Measurements from ENCODE around the gene STS. TPM values are rescaled to one million over a fixed set of nuclear protein-coding genes. Genes with fewer than 3 reads are reported as not detected.

Gene STS
- total RNA-seq, 5 donors from 2014 or later (not counting 1 experiment from before 2014, with no cell fraction given) = 0.70 to 1.3 (median 0.85) TPM

DNA sequence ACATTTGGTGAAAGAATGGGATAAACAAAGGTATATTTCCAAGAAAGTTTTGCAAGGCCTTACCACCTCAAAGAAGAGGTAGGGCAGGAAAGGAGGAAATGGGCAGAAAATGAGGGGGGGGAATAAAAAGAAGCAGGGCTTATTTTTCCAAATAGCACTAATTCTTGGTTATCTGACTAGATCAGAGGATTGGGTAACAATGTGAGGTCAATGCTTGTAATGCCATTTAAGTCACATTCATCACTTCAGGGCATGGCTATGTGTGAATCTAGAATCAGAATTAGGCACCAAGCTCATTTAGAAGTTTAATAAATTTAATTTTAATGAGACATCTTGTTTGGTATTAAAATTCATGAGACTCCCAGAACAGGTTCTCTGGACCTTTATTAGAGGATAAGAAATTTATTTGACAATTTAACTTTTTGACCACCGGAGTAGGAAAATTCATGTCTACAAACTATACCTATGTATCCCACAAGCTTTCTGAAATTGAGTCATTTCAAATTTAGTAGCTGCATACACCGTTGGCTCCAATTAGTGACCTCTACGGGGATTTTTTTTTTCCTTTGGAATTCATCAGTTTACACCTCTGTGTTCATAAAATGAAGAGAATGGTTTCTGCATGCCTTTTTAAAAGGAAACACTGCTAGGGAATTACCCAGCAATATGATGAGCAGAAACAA, 1.4 kb upstream of the STS start:
- no peak overlapping the region for H3K27ac ChIP-seq (ENCODE audit: low read length)

GRCh38 chrX:7146703-7147412, 654 bp upstream of the STS start:
- ATAC-seq (replicated peaks in 1 of 4) = peak in 1 of 4 experiments; percentile 3
- Mint-ChIP-seq H3K4me1 (peaks cover 17 to 51% (median 31%) of the 10 kb centered on the region in 3 donors), H3K9me3 (no peaks in the 10 kb centered on the region), H3K27ac (peak overlapping the region; percentile 73 to 92), H3K36me3 (no peaks in the 10 kb centered on the region), H3K4me3 (peak overlapping the region; percentile 81 to 86 (median 83)), H3K27me3 (no peaks in the 10 kb centered on the region)
- POLR2A ChIA-PET = interaction anchor here (0.6 to 0.7 kb wide), 2 partner anchors 8 to 62 kb away, joined by 4 to 10 read pairs; no protein-coding TSS in a partner anchor
- Histone ChIP-seq H3K4me3 (ENCODE audit: control insufficient read depth in 1 of 2, extremely low read depth in 1 of 2, low read length in 1 of 2) (peak overlapping the region; percentile 64 to 100), H3K27ac (ENCODE audit: low read length) (peak overlapping the region; percentile 38), H3K27me3 (replicated peaks in 1 of 2; ENCODE audit: control insufficient read depth in 2 of 2, extremely low read depth in 1 of 2, insufficient read depth in 2 of 2, low read length in 1 of 2) (no peaks in the 10 kb centered on the region), H3K36me3 (ENCODE audit: control insufficient read depth in 2 of 2, extremely low read depth in 1 of 2, insufficient read depth in 1 of 2, low read length in 1 of 2) (no peaks in the 10 kb centered on the region), H3K4me1 (ENCODE audit: control insufficient read depth in 1 of 2, extremely low read depth in 1 of 2, insufficient read depth in 2 of 2, low read length in 2 of 2) (peaks cover 7 to 11% of the 10 kb centered on the region in 2 experiments), H3K9me3 (no peaks in the 10 kb centered on the region)
- 21% methylated on average over 6 of the region's 13 CpGs for WGBS (ENCODE audit: insufficient coverage)
- peak in 4 of 35 experiments; percentile 0 to 9 (median 3) for DNase-seq
- CTCF ChIA-PET = interaction anchor here in 1 of 2 donors (0.6 kb wide), 1 partner anchor 16 kb away, joined by 9 read pairs; no protein-coding TSS in a partner anchor

More for the DNA sequence above, 1.4 kb upstream of the STS start:
- Mint-ChIP-seq H3K27ac (peak overlapping the region in 1 of 2 donors; percentile 50), H3K4me1 (peaks cover 20 to 54% (median 31%) of the 10 kb centered on the region in 3 donors), H3K9me3 (no peaks in the 10 kb centered on the region), H3K4me3 (peak overlapping the region; percentile 7 to 86 (median 83)), H3K27me3 (no peaks in the 10 kb centered on the region), H3K36me3 (no peaks in the 10 kb centered on the region)
- ATAC-seq (replicated peaks in 1 of 4) = no peak
- DNase-seq = no peak
- no peaks in the 10 kb centered on the region for H3K9me3 ChIP-seq
- peaks cover 7 to 11% of the 10 kb centered on the region in 2 experiments for H3K4me1 ChIP-seq (ENCODE audit: control insufficient read depth in 1 of 2, extremely low read depth in 1 of 2, insufficient read depth in 2 of 2, low read length in 2 of 2)
- CTCF ChIA-PET = interaction anchor here in 1 of 2 donors (0.6 kb wide), 1 partner anchor 17 kb away, joined by 9 read pairs; no protein-coding TSS in a partner anchor
- no peak overlapping the region for H3K4me3 ChIP-seq (ENCODE audit: control insufficient read depth in 1 of 2, extremely low read depth in 1 of 2, low read length in 1 of 2)
- no peaks in the 10 kb centered on the region for H3K27me3 ChIP-seq (replicated peaks in 1 of 2; ENCODE audit: control insufficient read depth in 2 of 2, extremely low read depth in 1 of 2, insufficient read depth in 2 of 2, low read length in 1 of 2)
- H3K36me3 ChIP-seq (ENCODE audit: control insufficient read depth in 2 of 2, extremely low read depth in 1 of 2, insufficient read depth in 1 of 2, low read length in 1 of 2) = no peaks in the 10 kb centered on the region
- no CpG with 5 or more reads among the region's 3 CpGs for WGBS (ENCODE audit: insufficient coverage)
- POLR2A ChIA-PET = interaction anchor here (0.6 to 0.7 kb wide), 2 partner anchors 9 to 62 kb away, joined by 4 to 10 read pairs; no protein-coding TSS in a partner anchor

GRCh38 chrX:7147978-7148854, 704 bp downstream of the STS start, which contains the start of gene PUDP:
TSS of gene PUDP (minus strand) at chrX:7148153. CDS start at chrX:7148113, 40 bp downstream.
- H3K9me3 ChIP-seq = no peaks in the 10 kb centered on the region
- Mint-ChIP-seq H3K27me3 (no peaks in the 10 kb centered on the region), H3K36me3 (no peaks in the 10 kb centered on the region), H3K4me3 (peak within 1 kb of the TSS; percentile 86 to 91 (median 86)), H3K27ac (peak within 1 kb of the TSS; percentile 82 to 93), H3K4me1 (peaks cover 14 to 45% (median 31%) of the 10 kb centered on the region in 3 donors), H3K9me3 (no peaks in the 10 kb centered on the region)
- ATAC-seq (replicated peaks in 1 of 4) (peak; percentile 85 to 91 (median 86)), DNase-seq (peak; percentile 72 to 93 (median 84))
- no peaks in the 10 kb centered on the region for H3K36me3 ChIP-seq (ENCODE audit: control insufficient read depth in 2 of 2, extremely low read depth in 1 of 2, insufficient read depth in 1 of 2, low read length in 1 of 2)
- under 1% methylated on average over 55 of the region's 76 CpGs for WGBS (ENCODE audit: insufficient coverage)
- no peaks in the 10 kb centered on the region for H3K27me3 ChIP-seq (replicated peaks in 1 of 2; ENCODE audit: control insufficient read depth in 2 of 2, extremely low read depth in 1 of 2, insufficient read depth in 2 of 2, low read length in 1 of 2)
- H3K4me1 ChIP-seq (ENCODE audit: control insufficient read depth in 1 of 2, extremely low read depth in 1 of 2, insufficient read depth in 2 of 2, low read length in 2 of 2) = peaks cover 7 to 11% of the 10 kb centered on the region in 2 experiments
- CTCF ChIA-PET = no interaction called here
- peak within 1 kb of the TSS; percentile 87 to 100 for H3K4me3 ChIP-seq (ENCODE audit: control insufficient read depth in 1 of 2, extremely low read depth in 1 of 2, low read length in 1 of 2)
- POLR2A ChIA-PET = interaction anchor here (0.6 to 0.7 kb wide), 2 partner anchors 45 to 59 kb away, joined by 3 read pairs; no protein-coding TSS in a partner anchor
- H3K27ac ChIP-seq (ENCODE audit: low read length) = peak within 1 kb of the TSS; percentile 76

DNA sequence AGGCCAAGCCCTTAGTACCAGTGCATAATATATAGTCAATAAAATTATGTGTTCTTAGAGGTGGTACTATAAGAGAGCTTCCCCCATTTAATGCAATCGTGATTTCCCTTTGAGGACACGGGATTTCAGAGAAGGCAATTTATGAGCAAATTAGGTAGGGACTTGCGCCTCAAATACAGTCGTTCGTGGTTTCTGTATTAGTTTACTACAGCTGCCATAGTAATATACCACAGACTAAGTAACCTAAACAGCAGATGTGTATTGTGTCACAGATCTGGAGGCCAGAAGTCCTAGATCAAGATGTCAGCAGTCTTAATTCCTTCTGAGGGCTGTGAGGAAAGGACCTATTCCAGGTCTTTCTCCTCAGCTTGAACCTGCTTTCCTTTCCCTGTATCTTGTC, 1.9 kb downstream of the STS start:
- no peak overlapping the region for H3K27ac ChIP-seq (ENCODE audit: low read length)
- H3K27ac Mint-ChIP-seq = peak overlapping the region in 1 of 2 donors; percentile 34
- peaks cover 7 to 11% of the 10 kb centered on the region in 2 experiments for H3K4me1 ChIP-seq (ENCODE audit: control insufficient read depth in 1 of 2, extremely low read depth in 1 of 2, insufficient read depth in 2 of 2, low read length in 2 of 2)
- H3K9me3 Mint-ChIP-seq = no peaks in the 10 kb centered on the region
- no peaks in the 10 kb centered on the region for H3K36me3 Mint-ChIP-seq
- no peaks in the 10 kb centered on the region for H3K36me3 ChIP-seq (ENCODE audit: control insufficient read depth in 2 of 2, extremely low read depth in 1 of 2, insufficient read depth in 1 of 2, low read length in 1 of 2)
- no peak for ATAC-seq (replicated peaks in 1 of 4)
- no peak overlapping the region for H3K4me3 ChIP-seq (ENCODE audit: control insufficient read depth in 1 of 2, extremely low read depth in 1 of 2, low read length in 1 of 2)
- H3K27me3 Mint-ChIP-seq = peaks cover 0 to 4% of the 10 kb centered on the region in 2 donors
- ChIA-PET CTCF (no interaction called here), POLR2A (no interaction called here)
- H3K4me1 Mint-ChIP-seq = peaks cover 12 to 33% (median 21%) of the 10 kb centered on the region in 3 donors
- H3K9me3 ChIP-seq = no peaks in the 10 kb centered on the region
- no peaks in the 10 kb centered on the region for H3K27me3 ChIP-seq (replicated peaks in 1 of 2; ENCODE audit: control insufficient read depth in 2 of 2, extremely low read depth in 1 of 2, insufficient read depth in 2 of 2, low read length in 1 of 2)
- no peak for DNase-seq
- no CpG with 5 or more reads among the region's 5 CpGs for WGBS (ENCODE audit: insufficient coverage)
- H3K4me3 Mint-ChIP-seq = peak overlapping the region; percentile 13 to 91 (median 86)

- H3K36me3 Mint-ChIP-seq = peaks cover 2% of the 10 kb centered on the region
- ChIA-PET CTCF (no interaction called here), POLR2A (no interaction called here)
- Histone ChIP-seq H3K36me3 (ENCODE audit: control insufficient read depth in 2 of 2, extremely low read depth in 1 of 2, insufficient read depth in 1 of 2, low read length in 1 of 2) (no peaks in the 10 kb centered on the region), H3K27me3 (replicated peaks in 1 of 2; ENCODE audit: control insufficient read depth in 2 of 2, extremely low read depth in 1 of 2, insufficient read depth in 2 of 2, low read length in 1 of 2) (no peaks in the 10 kb centered on the region), H3K4me3 (ENCODE audit: control insufficient read depth in 1 of 2, extremely low read depth in 1 of 2, low read length in 1 of 2) (no peak overlapping the region), H3K4me1 (ENCODE audit: control insufficient read depth in 1 of 2, extremely low read depth in 1 of 2, insufficient read depth in 2 of 2, low read length in 2 of 2) (peaks cover 0 to 6% of the 10 kb centered on the region in 2 experiments), H3K9me3 (no peaks in the 10 kb centered on the region), H3K27ac (ENCODE audit: low read length) (no peak overlapping the region)
- H3K9me3 Mint-ChIP-seq = no peaks in the 10 kb centered on the region
- 69% methylated on average over 2 of the region's 2 CpGs for WGBS (ENCODE audit: insufficient coverage)
- H3K4me3 Mint-ChIP-seq = no peak overlapping the region
- peaks cover 0 to 9% of the 10 kb centered on the region in 2 donors for H3K27me3 Mint-ChIP-seq
- no peak overlapping the region for H3K27ac Mint-ChIP-seq
- H3K4me1 Mint-ChIP-seq = peaks cover 0 to 7% (median 0%) of the 10 kb centered on the region in 3 donors
- ATAC-seq (replicated peaks in 1 of 4) = no peak
- DNase-seq = no peak
Observed at GRCh38 chrX:7153231-7153630, 5.7 kb downstream of the STS start.
